Brain microvascular endothelial cell (primary cell): ENCODE measurements around the gene FCRL1.

Experiments used
- DNase-seq: peaks from one replicate; pipeline ENCODE4 v3.0.0-alpha.2; 2020
- H3K27ac ChIP-seq: fragments of 250-450 bp; sonication (Bioruptor Pico); 2 replicates; pipeline ENCODE4 v1.5.1; 2020; ENCODE audit warnings: mild to moderate bottlenecking, moderate library complexity
- H3K27me3 ChIP-seq: fragments of 250-450 bp; sonication (Bioruptor Pico); replicated peaks from 2 replicates; pipeline ENCODE4 v1.5.1; 2020; ENCODE audit warnings: mild to moderate bottlenecking
- H3K36me3 ChIP-seq: fragments of 250-450 bp; sonication (Bioruptor Pico); replicated peaks from 2 replicates; pipeline ENCODE4 v1.5.1; 2020; ENCODE audit warnings: mild to moderate bottlenecking
- H3K4me3 ChIP-seq: 2 replicates; pipeline ENCODE4 v1.5.1; 2011; ENCODE audit warnings: low read depth, mild to moderate bottlenecking, control low read depth, low read length, moderate library complexity
- CTCF ChIP-seq: IDR thresholded peaks from 2 replicates; pipeline ENCODE4 v1.5.1; 2011; ENCODE audit warnings: low read depth, mild to moderate bottlenecking, moderate library complexity, low read length, control low read depth, inconsistent platforms; ENCODE audit errors: missing control alignments
- in situ Hi-C: cut with HindIII; loops from 2 replicates; pipeline ENCODE4 v1.10.0; 2017; ENCODE audit warnings: low sequenced_read_pairs, low pct_ligation_motif_present

FCRL1 gene

GRCh38 chr1:157849229-157849875 lies 29.4 kb upstream of the FCRL1 start:
- in situ Hi-C loops, result no loop called here
- no peak for DNase-seq
- no peak overlapping the region for H3K4me3 ChIP-seq
- no peaks in the 10 kb centered on the region for H3K36me3 ChIP-seq
- no peak for TF ChIP-seq CTCF
- H3K27me3 ChIP-seq, result no peaks in the 10 kb centered on the region
- H3K27ac ChIP-seq, result no peak overlapping the region

- Histone ChIP-seq H3K4me3 (no peak overlapping the region), H3K27me3 (no peaks in the 10 kb centered on the region), H3K27ac (no peak overlapping the region), H3K36me3 (no peaks in the 10 kb centered on the region)
- TF ChIP-seq CTCF, result no peak
- in situ Hi-C loops, result no loop called here
- DNase-seq, result no peak
Measured at GRCh38 chr1:157844089-157844830, 24.3 kb upstream of the FCRL1 start.

GRCh38 chr1:157842939-157843338 lies 23.0 kb upstream of the FCRL1 start:
- H3K36me3 ChIP-seq, result no peaks in the 10 kb centered on the region
- no peak overlapping the region for H3K4me3 ChIP-seq
- H3K27ac ChIP-seq, result no peak overlapping the region
- in situ Hi-C loops, result no loop called here
- TF ChIP-seq CTCF, result no peak
- DNase-seq, result no peak
- no peaks in the 10 kb centered on the region for H3K27me3 ChIP-seq

- TF ChIP-seq CTCF, result no peak
- in situ Hi-C loops, result no loop called here
Measured at GRCh38 chr1:157841708-157842107, 21.8 kb upstream of the FCRL1 start, which contains the start of gene CD5L. CD5L (minus strand) TSS chr1:157841808; CDS start chr1:157841701, 107 bp downstream.

GRCh38 chr1:157838966-157839365 lies 19.0 kb upstream of the FCRL1 start:
- in situ Hi-C loops, result no loop called here
- H3K27ac ChIP-seq, result no peak overlapping the region
- DNase-seq, result no peak
- no peaks in the 10 kb centered on the region for H3K36me3 ChIP-seq
- H3K4me3 ChIP-seq, result no peak overlapping the region
- no peaks in the 10 kb centered on the region for H3K27me3 ChIP-seq
- no peak for TF ChIP-seq CTCF

More at GRCh38 chr1:157841708-157842107, 21.8 kb upstream of the FCRL1 start, which contains the start of gene CD5L:
- Histone ChIP-seq H3K4me3 (no peak within 1 kb of the TSS), H3K36me3 (no peaks in the 10 kb centered on the region), H3K27me3 (no peaks in the 10 kb centered on the region), H3K27ac (no peak within 1 kb of the TSS)
- DNase-seq, result no peak

- Histone ChIP-seq H3K27ac (no peak overlapping the region), H3K4me3 (no peak overlapping the region), H3K27me3 (no peaks in the 10 kb centered on the region), H3K36me3 (no peaks in the 10 kb centered on the region)
- no peak for DNase-seq
- in situ Hi-C loops, result no loop called here
- TF ChIP-seq CTCF, result no peak
Measured at GRCh38 chr1:157834430-157834829, 14.5 kb upstream of the FCRL1 start.
